WI38 (cell line): ENCODE data around the gene RAB18.

Experiments used
- H3K4me3 ChIP-seq: 2 replicates; pipeline ENCODE4 v1.5.1; 2011; ENCODE audit warnings: low read depth, mild to moderate bottlenecking, control low read depth, low read length
- CTCF ChIP-seq: IDR thresholded peaks from 2 replicates; pipeline ENCODE4 v1.5.1; 2012; ENCODE audit warnings: low read depth, mild to moderate bottlenecking, control low read depth, low read length

RAB18 gene

GRCh38 chr10:27470885-27471284 is 33.2 kb upstream of the RAB18 start:
- no peak for TF ChIP-seq CTCF
- H3K4me3 ChIP-seq: no peak overlapping the region

- H3K4me3 ChIP-seq: no peak overlapping the region
- no peak for TF ChIP-seq CTCF
These were observed 29.4 kb upstream of the RAB18 start for GRCh38 chr10:27474741-27475140.

- no peak for TF ChIP-seq CTCF
- no peak overlapping the region for H3K4me3 ChIP-seq
These were observed 25.1 kb upstream of the RAB18 start for GRCh38 chr10:27479016-27479415.

- H3K4me3 ChIP-seq: no peak overlapping the region
- TF ChIP-seq CTCF: no peak
These were observed 22.6 kb upstream of the RAB18 start for GRCh38 chr10:27481486-27481885.

GRCh38 chr10:27482984-27483956 is 20.8 kb upstream of the RAB18 start:
- TF ChIP-seq CTCF: no peak
- no peak overlapping the region for H3K4me3 ChIP-seq

- TF ChIP-seq CTCF: no peak
- no peak overlapping the region for H3K4me3 ChIP-seq
These were observed 18.7 kb upstream of the RAB18 start for GRCh38 chr10:27485368-27485767.

- no peak for TF ChIP-seq CTCF
- no peak overlapping the region for H3K4me3 ChIP-seq
These were observed 18.1 kb upstream of the RAB18 start for GRCh38 chr10:27485986-27486385.
